Measurements from ENCODE around the gene PDIA6.

Gene PDIA6

DNA sequence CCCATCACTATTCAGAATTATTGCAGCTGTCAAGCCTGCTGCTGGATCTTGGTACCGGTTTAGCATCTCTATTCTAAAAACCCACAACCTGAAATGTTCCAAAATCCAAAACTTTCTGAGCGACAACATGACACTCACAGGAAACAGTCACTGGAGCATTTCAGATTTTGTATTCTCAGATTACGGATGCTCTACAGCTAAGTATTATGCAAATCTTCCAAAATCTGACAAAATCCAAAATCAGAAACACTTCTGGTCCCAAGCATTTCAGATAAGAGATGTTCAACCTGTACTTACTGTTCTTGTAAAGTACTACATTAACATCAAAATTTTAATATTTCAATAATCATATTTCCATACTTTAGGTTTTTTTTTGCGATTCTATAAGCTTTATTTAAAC is 12.4 kb downstream of the PDIA6 start:
- peaks cover 26% of the 10 kb centered on the region for H3K4me1 Mint-ChIP-seq
- H3K4me3 Mint-ChIP-seq, result no peak overlapping the region
- H3K36me3 Mint-ChIP-seq, result peaks cover 96% of the 10 kb centered on the region
- H3K9me3 Mint-ChIP-seq, result no peaks in the 10 kb centered on the region
- no peak overlapping the region for H3K27ac Mint-ChIP-seq
- ATAC-seq (no peak), DNase-seq (ENCODE audit: low spot score in 2 of 2) (no peak)

- Mint-ChIP-seq H3K36me3 (peaks cover 100% of the 10 kb centered on the region), H3K27ac (no peak overlapping the region), H3K4me1 (peaks cover 26% of the 10 kb centered on the region), H3K9me3 (no peaks in the 10 kb centered on the region), H3K4me3 (no peak overlapping the region)
- no peak for ATAC-seq
- no peak for DNase-seq (ENCODE audit: low spot score in 2 of 2)
Measured at GRCh38 chr2:10798783-10799182, 13.8 kb downstream of the PDIA6 start.

- Mint-ChIP-seq H3K4me1 (peaks cover 40% of the 10 kb centered on the region), H3K36me3 (peaks cover 100% of the 10 kb centered on the region), H3K9me3 (no peaks in the 10 kb centered on the region), H3K4me3 (no peak overlapping the region), H3K27ac (peak overlapping the region; percentile 64)
- ATAC-seq (peak; percentile 70), DNase-seq (ENCODE audit: low spot score in 2 of 2) (no peak)
Measured at GRCh38 chr2:10796703-10797102, 15.9 kb downstream of the PDIA6 start.

DNA sequence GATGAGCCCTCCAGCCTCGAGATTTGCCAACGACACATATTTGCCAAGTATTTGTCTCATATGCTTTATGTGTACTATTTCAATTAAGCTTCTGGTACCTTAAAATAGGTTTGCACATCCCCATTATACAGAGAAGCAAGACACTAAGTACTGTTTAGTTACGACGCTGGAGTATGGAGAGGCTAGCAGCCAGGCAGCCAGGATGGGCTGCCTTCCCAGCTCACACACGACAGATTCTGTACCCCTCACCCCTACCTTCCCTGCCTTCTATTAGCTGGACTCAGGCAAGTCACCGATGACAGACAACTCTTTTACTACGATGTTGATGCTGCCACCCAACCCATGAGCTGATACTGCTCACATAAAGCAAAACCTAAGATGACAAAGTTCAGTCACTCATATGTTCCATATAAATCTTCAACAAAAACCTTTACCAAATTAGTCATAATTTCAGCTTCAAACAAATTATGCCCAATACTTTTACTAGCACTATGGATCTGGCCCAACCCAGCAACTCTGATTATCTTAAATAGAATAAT is 17.0 kb downstream of the PDIA6 start:
- H3K36me3 Mint-ChIP-seq, result peaks cover 100% of the 10 kb centered on the region
- DNase-seq (ENCODE audit: low spot score in 2 of 2), result no peak
- H3K4me3 Mint-ChIP-seq, result no peak overlapping the region
- peak; percentile 55 for ATAC-seq
- H3K4me1 Mint-ChIP-seq, result peaks cover 52% of the 10 kb centered on the region
- peak overlapping the region; percentile 83 for H3K27ac Mint-ChIP-seq
- H3K9me3 Mint-ChIP-seq, result no peaks in the 10 kb centered on the region

DNA sequence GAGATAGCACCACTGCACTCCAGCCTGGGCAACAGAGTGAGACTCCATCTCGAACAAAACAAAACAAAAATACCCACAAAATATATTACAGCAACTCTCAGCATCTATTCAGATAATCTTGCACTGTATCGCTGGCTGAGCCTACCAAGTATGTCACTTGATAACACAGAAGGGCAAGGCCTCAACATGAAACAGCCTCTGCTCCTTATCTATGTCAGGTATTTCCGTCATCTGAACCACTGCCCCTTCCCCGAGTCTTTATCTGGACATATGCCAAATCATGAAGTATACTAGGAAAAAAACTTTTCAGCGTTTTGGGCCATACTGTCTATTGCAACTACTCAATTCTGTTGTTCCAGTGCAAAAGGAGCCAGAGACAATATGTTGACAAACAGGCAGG is 17.7 kb downstream of the PDIA6 start:
- peak overlapping the region; percentile 83 for H3K27ac Mint-ChIP-seq
- ATAC-seq (no peak), DNase-seq (ENCODE audit: low spot score in 2 of 2) (no peak)
- peaks cover 100% of the 10 kb centered on the region for H3K36me3 Mint-ChIP-seq
- peaks cover 58% of the 10 kb centered on the region for H3K4me1 Mint-ChIP-seq
- no peak overlapping the region for H3K4me3 Mint-ChIP-seq
- H3K9me3 Mint-ChIP-seq, result no peaks in the 10 kb centered on the region

DNA sequence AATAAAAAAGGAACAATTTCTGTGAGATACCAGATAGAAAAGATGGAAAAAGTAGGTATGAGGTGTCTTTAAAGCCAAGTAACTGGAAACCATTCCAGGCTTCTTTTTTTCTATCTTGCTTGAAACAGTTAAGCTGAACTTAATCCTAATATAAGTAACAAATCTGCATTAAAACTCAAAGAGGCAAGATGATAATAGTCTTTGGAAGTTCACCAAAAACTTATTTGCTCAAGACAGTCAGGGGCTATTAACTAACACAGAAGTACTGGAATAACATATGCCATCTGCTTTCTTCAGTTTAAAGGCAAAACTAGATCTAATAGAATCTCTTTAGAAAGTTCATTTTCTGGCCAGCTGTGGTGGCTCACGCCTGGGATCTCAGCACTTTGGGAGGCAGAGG is 18.8 kb downstream of the PDIA6 start:
- H3K36me3 Mint-ChIP-seq, result peaks cover 100% of the 10 kb centered on the region
- ATAC-seq, result no peak
- peaks cover 50% of the 10 kb centered on the region for H3K4me1 Mint-ChIP-seq
- H3K4me3 Mint-ChIP-seq, result no peak overlapping the region
- no peak overlapping the region for H3K27ac Mint-ChIP-seq
- H3K9me3 Mint-ChIP-seq, result no peaks in the 10 kb centered on the region
- no peak for DNase-seq (ENCODE audit: low spot score in 2 of 2)

GRCh38 chr2:10792660-10793400 is 19.8 kb downstream of the PDIA6 start:
- no peaks in the 10 kb centered on the region for H3K9me3 Mint-ChIP-seq
- H3K4me1 Mint-ChIP-seq, result peaks cover 44% of the 10 kb centered on the region
- H3K36me3 Mint-ChIP-seq, result peaks cover 100% of the 10 kb centered on the region
- H3K4me3 Mint-ChIP-seq, result no peak overlapping the region
- ATAC-seq (no peak), DNase-seq (ENCODE audit: low spot score in 2 of 2) (no peak)
- peak overlapping the region; percentile 89 for H3K27ac Mint-ChIP-seq

GRCh38 chr2:10792001-10792634 is 20.5 kb downstream of the PDIA6 start:
- Mint-ChIP-seq H3K36me3 (peaks cover 100% of the 10 kb centered on the region), H3K4me3 (peak overlapping the region; percentile 68), H3K27ac (peak overlapping the region; percentile 89), H3K9me3 (no peaks in the 10 kb centered on the region), H3K4me1 (peaks cover 50% of the 10 kb centered on the region)
- DNase-seq (ENCODE audit: low spot score in 2 of 2) (no peak), ATAC-seq (peak; percentile 65)

- peaks cover 100% of the 10 kb centered on the region for H3K36me3 Mint-ChIP-seq
- peaks cover 39% of the 10 kb centered on the region for H3K4me1 Mint-ChIP-seq
- H3K9me3 Mint-ChIP-seq, result no peaks in the 10 kb centered on the region
- H3K27ac Mint-ChIP-seq, result peak overlapping the region; percentile 89
- peak; percentile 90 for ATAC-seq
- peak overlapping the region; percentile 68 for H3K4me3 Mint-ChIP-seq
- DNase-seq (ENCODE audit: low spot score in 2 of 2), result peak in 1 of 2 donors; percentile 61
Measured at GRCh38 chr2:10790228-10790973, 22.2 kb downstream of the PDIA6 start.

- no peaks in the 10 kb centered on the region for H3K9me3 Mint-ChIP-seq
- DNase-seq (ENCODE audit: low spot score in 2 of 2) (no peak), ATAC-seq (no peak)
- peaks cover 100% of the 10 kb centered on the region for H3K36me3 Mint-ChIP-seq
- no peak overlapping the region for H3K27ac Mint-ChIP-seq
- H3K4me1 Mint-ChIP-seq, result peaks cover 38% of the 10 kb centered on the region
- H3K4me3 Mint-ChIP-seq, result no peak overlapping the region
Measured at GRCh38 chr2:10788855-10789254, 23.7 kb downstream of the PDIA6 start.

- no peak for DNase-seq (ENCODE audit: low spot score in 2 of 2)
- Mint-ChIP-seq H3K36me3 (peaks cover 100% of the 10 kb centered on the region), H3K4me3 (no peak overlapping the region), H3K4me1 (peaks cover 30% of the 10 kb centered on the region), H3K9me3 (no peaks in the 10 kb centered on the region), H3K27ac (peak overlapping the region; percentile 52)
- ATAC-seq, result no peak
Measured at GRCh38 chr2:10787176-10787968, 25.2 kb downstream of the PDIA6 start.

DNA sequence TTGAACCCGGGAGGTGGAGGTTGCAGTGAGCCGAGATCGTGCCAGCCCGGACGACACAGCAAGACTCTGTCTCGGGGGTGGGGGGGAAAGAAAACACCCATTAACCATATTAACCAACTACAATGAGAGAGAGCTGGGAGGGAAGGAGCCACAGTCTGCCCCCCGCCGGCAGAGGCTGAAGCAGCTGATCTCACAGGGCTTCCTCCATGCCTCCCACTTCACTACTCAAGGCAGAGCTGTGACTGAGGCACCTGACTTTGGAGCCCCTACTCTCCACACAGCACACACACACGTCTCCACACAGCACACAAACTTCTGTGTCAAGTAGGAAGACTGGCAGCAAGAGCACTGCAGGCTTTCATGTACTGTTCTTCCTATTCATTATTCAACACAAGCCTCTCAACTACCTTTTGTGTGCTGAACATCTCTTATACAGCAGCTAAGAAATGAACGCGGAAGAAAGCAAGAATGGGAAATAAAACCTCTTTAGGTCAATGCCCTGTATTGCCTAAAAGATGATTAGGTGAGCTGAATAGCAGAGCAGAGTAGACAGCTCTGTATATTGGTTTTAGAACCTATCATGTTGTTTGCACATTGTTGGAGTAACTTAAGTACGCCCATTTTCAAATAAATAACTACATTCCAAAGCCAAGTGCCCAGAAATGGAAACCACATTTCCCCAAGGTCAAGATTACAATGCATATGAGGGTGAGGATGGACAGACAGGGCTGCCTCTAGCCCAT is 26.2 kb downstream of the PDIA6 start:
- peaks cover 20% of the 10 kb centered on the region for H3K4me1 Mint-ChIP-seq
- ATAC-seq, result no peak
- H3K27ac Mint-ChIP-seq, result peak overlapping the region; percentile 52
- peaks cover 100% of the 10 kb centered on the region for H3K36me3 Mint-ChIP-seq
- H3K4me3 Mint-ChIP-seq, result no peak overlapping the region
- no peaks in the 10 kb centered on the region for H3K9me3 Mint-ChIP-seq
- no peak for DNase-seq (ENCODE audit: low spot score in 2 of 2)

GRCh38 chr2:10785260-10785659 is 27.3 kb downstream of the PDIA6 start:
- no peak overlapping the region for H3K27ac Mint-ChIP-seq

GRCh38 chr2:10784719-10785118 is 27.9 kb downstream of the PDIA6 start:
- Mint-ChIP-seq H3K4me1 (peaks cover 5% of the 10 kb centered on the region), H3K36me3 (peaks cover 100% of the 10 kb centered on the region), H3K27ac (no peak overlapping the region), H3K9me3 (no peaks in the 10 kb centered on the region), H3K4me3 (no peak overlapping the region)
- no peak for DNase-seq (ENCODE audit: low spot score in 2 of 2)
- ATAC-seq, result no peak

More at GRCh38 chr2:10785260-10785659, 27.3 kb downstream of the PDIA6 start:
- Mint-ChIP-seq H3K4me3 (no peak overlapping the region), H3K9me3 (no peaks in the 10 kb centered on the region), H3K36me3 (peaks cover 100% of the 10 kb centered on the region), H3K4me1 (peaks cover 9% of the 10 kb centered on the region)
- DNase-seq (ENCODE audit: low spot score in 2 of 2), result no peak
- no peak for ATAC-seq
